ENCODE results near the gene ANKRD24. TPM values are rescaled to one million over a fixed set of nuclear protein-coding genes. Genes with fewer than 3 reads are reported as not detected.
"Not testable (repeated sequence)": the region's sequence is repeated elsewhere in the genome, so short reads cannot be mapped to it uniquely, and the experiment has no call there.

The ANKRD24 gene
- polyA plus RNA-seq, 3 donors: 0.07 to 0.79 TPM; not detected in 1

- Histone ChIP-seq H3K36me3 (replicated peaks in 1 of 2; ENCODE audit: control insufficient read depth in 1 of 2, insufficient read depth in 2 of 2, low read length in 2 of 2) (no peaks in the 10 kb centered on the region), H2AFZ (ENCODE audit: insufficient read depth, low read depth, low read length, poor library complexity, severe bottlenecking) (no peak overlapping the region), H3K4me3 (replicated peaks in 1 of 3; ENCODE audit: low read depth in 2 of 3, low read length in 3 of 3) (no peak overlapping the region), H3K27me3 (ENCODE audit: control insufficient read depth in 2 of 2, insufficient read depth in 2 of 2, low read length in 2 of 2) (no peaks in the 10 kb centered on the region), H3K79me2 (ENCODE audit: insufficient read depth, low read length) (no peaks in the 10 kb centered on the region), H4K20me1 (ENCODE audit: insufficient read depth, low read length) (no peaks in the 10 kb centered on the region), H3K4me2 (replicated peaks; ENCODE audit: extremely low read depth, low read length, poor library complexity, severe bottlenecking) (no peak overlapping the region), H3K4me1 (ENCODE audit: control insufficient read depth in 1 of 2, insufficient read depth in 2 of 2, low read length in 2 of 2) (no peaks in the 10 kb centered on the region), H3K27ac (ENCODE audit: low read depth in 1 of 2, low read length in 2 of 2) (no peak overlapping the region), H3K9ac (ENCODE audit: insufficient read depth, low read length, poor library complexity, severe bottlenecking) (no peak overlapping the region), H3K9me3 (replicated peaks in 1 of 2; ENCODE audit: control insufficient read depth in 1 of 2, insufficient read depth in 1 of 2, low read length in 2 of 2) (no peaks in the 10 kb centered on the region)
- TF ChIP-seq, protein P1, sequence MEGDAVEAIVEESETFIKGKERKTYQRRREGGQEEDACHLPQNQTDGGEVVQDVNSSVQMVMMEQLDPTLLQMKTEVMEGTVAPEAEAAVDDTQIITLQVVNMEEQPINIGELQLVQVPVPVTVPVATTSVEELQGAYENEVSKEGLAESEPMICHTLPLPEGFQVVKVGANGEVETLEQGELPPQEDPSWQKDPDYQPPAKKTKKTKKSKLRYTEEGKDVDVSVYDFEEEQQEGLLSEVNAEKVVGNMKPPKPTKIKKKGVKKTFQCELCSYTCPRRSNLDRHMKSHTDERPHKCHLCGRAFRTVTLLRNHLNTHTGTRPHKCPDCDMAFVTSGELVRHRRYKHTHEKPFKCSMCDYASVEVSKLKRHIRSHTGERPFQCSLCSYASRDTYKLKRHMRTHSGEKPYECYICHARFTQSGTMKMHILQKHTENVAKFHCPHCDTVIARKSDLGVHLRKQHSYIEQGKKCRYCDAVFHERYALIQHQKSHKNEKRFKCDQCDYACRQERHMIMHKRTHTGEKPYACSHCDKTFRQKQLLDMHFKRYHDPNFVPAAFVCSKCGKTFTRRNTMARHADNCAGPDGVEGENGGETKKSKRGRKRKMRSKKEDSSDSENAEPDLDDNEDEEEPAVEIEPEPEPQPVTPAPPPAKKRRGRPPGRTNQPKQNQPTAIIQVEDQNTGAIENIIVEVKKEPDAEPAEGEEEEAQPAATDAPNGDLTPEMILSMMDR (IDR thresholded peaks at IDR 0.05): no peak
- no peak for DNase-seq
- peaks cover 0 to 2% (median 0%) of the 10 kb centered on the region in 7 donors for H3K9me3 Mint-ChIP-seq
- intact Hi-C loops (cut with micrococcal nuclease): no loop called here
- WGBS (ENCODE audit: insufficient coverage): 90% methylated on average over 1 of the region's 5 CpGs
- no peak overlapping the region for H3K4me3 Mint-ChIP-seq
- H3K27me3 Mint-ChIP-seq (ENCODE audit: low read depth in 3 of 3): peaks cover 3 to 18% (median 15%) of the 10 kb centered on the region in 3 donors
- H3K36me3 Mint-ChIP-seq: no peaks in the 10 kb centered on the region
- H3K27ac Mint-ChIP-seq: no peak overlapping the region
- peaks cover 3% of the 10 kb centered on the region for H3K4me1 Mint-ChIP-seq
Measured at GRCh38 chr19:4189641-4190040, 7.2 kb downstream of the ANKRD24 start.

- H3K27me3 ChIP-seq (ENCODE audit: control insufficient read depth in 2 of 2, insufficient read depth in 2 of 2, low read length in 2 of 2); H3K36me3 ChIP-seq (replicated peaks in 1 of 2; ENCODE audit: control insufficient read depth in 1 of 2, insufficient read depth in 2 of 2, low read length in 2 of 2); H3K4me1 Mint-ChIP-seq; H3K9me3 ChIP-seq (replicated peaks in 1 of 2; ENCODE audit: control insufficient read depth in 1 of 2, insufficient read depth in 1 of 2, low read length in 2 of 2); H4K20me1 ChIP-seq (ENCODE audit: insufficient read depth, low read length); H3K4me3 ChIP-seq (replicated peaks in 1 of 3; ENCODE audit: low read depth in 2 of 3, low read length in 3 of 3); H3K4me3 Mint-ChIP-seq; intact Hi-C loops (cut with micrococcal nuclease); H3K36me3 Mint-ChIP-seq; H3K27ac Mint-ChIP-seq; H3K27ac ChIP-seq (ENCODE audit: low read depth in 1 of 2, low read length in 2 of 2); H3K9ac ChIP-seq (ENCODE audit: insufficient read depth, low read length, poor library complexity, severe bottlenecking); H3K79me2 ChIP-seq (ENCODE audit: insufficient read depth, low read length); H3K4me1 ChIP-seq (ENCODE audit: control insufficient read depth in 1 of 2, insufficient read depth in 2 of 2, low read length in 2 of 2); DNase-seq; H2AFZ ChIP-seq (ENCODE audit: insufficient read depth, low read depth, low read length, poor library complexity, severe bottlenecking); H3K9me3 Mint-ChIP-seq; H3K4me2 ChIP-seq (replicated peaks; ENCODE audit: extremely low read depth, low read length, poor library complexity, severe bottlenecking): not testable (repeated sequence)
- H3K27me3 Mint-ChIP-seq (ENCODE audit: low read depth in 3 of 3): peaks cover 12 to 26% (median 24%) of the 10 kb centered on the region in 3 donors
- WGBS (ENCODE audit: insufficient coverage): 100% methylated on average over 1 of the region's 3 CpGs
Measured at GRCh38 chr19:4192537-4192936, 10.0 kb downstream of the ANKRD24 start.

All from CD14-positive monocyte (primary cell).